WTC11 (cell line): ENCODE measurements around the gene NEFH.

Experiments
- ATF1 ChIP-seq: sonication (generic); formaldehyde crosslinking; IDR thresholded peaks from 2 replicates; pipeline ENCODE4 v1.8.1; 2023; ENCODE audit warnings: mild to moderate bottlenecking, moderate library complexity, missing genetic modification reagents
- CTCF ChIP-seq: fragments of 200-600 bp; IDR thresholded peaks from 2 replicates; pipeline ENCODE4 v1.8.0; 2022; ENCODE audit warnings: antibody characterized with exemption
- ESRRA ChIP-seq: sonication (generic); formaldehyde crosslinking; IDR thresholded peaks from 2 replicates; pipeline ENCODE4 v1.8.1; 2022; ENCODE audit warnings: mild to moderate bottlenecking, missing genetic modification reagents, borderline replicate concordance
- JAZF1 ChIP-seq: fragments of 250-450 bp; sonication (Bioruptor Pico); IDR thresholded peaks from 2 replicates; pipeline ENCODE4 v1.9.0; 2021; ENCODE audit warnings: moderate library complexity, mild to moderate bottlenecking, inconsistent platforms
- JUN ChIP-seq: sonication (generic); formaldehyde crosslinking; IDR thresholded peaks from 2 replicates; pipeline ENCODE4 v1.8.0; 2023; ENCODE audit warnings: mild to moderate bottlenecking, missing genetic modification reagents
- MAX ChIP-seq: sonication (generic); formaldehyde crosslinking; IDR thresholded peaks from 2 replicates; pipeline ENCODE4 v1.8.0; 2022; ENCODE audit warnings: mild to moderate bottlenecking, missing genetic modification reagents
- NR1H2 ChIP-seq: sonication (generic); formaldehyde crosslinking; IDR thresholded peaks from 2 replicates; pipeline ENCODE4 v1.9.0; 2021; ENCODE audit warnings: mild to moderate bottlenecking, moderate library complexity, missing genetic modification reagents
- SP1 ChIP-seq: sonication (generic); formaldehyde crosslinking; conservative IDR thresholded peaks from 2 replicates; pipeline ENCODE4 v1.8.1; 2022; ENCODE audit warnings: missing genetic modification reagents
- USF1 ChIP-seq: sonication (generic); formaldehyde crosslinking; IDR thresholded peaks from 2 replicates; pipeline ENCODE4 v1.8.0; 2022; ENCODE audit warnings: mild to moderate bottlenecking, missing genetic modification reagents
- ZBTB43 ChIP-seq: sonication (generic); formaldehyde crosslinking; IDR thresholded peaks from 2 replicates; pipeline ENCODE4 v1.8.1; 2023; ENCODE audit warnings: mild to moderate bottlenecking, missing genetic modification reagents
- ZNF512 ChIP-seq: sonication (generic); formaldehyde crosslinking; IDR thresholded peaks from 2 replicates; pipeline ENCODE4 v1.8.1; 2022; ENCODE audit warnings: missing genetic modification reagents, borderline replicate concordance

GRCh38 chr22:29469755-29470154, 10.3 kb upstream of the NEFH start:
- TF ChIP-seq CTCF (no peak), ATF1 (CRISPR knock-in tag) (no peak), JAZF1 (CRISPR knock-in tag) (no peak), ESRRA (CRISPR knock-in tag) (no peak), JUN (no peak), ZBTB43 (CRISPR knock-in tag) (no peak), MAX (CRISPR knock-in tag) (no peak), ZNF512 (no peak), NR1H2 (CRISPR knock-in tag) (no peak), SP1 (CRISPR knock-in tag) (no peak), USF1 (CRISPR knock-in tag) (no peak)
